Gastrocnemius medialis (tissue), 4 donors: ENCODE data around the gene PSAT1.

Source experiments
- CTCF ChIP-seq, 5 experiments: fragments of 450-650 bp in 3 of 5; fragments of 200-600 bp in 2 of 5; sonication (generic) in 2 of 5; IDR thresholded peaks in 4 of 5; conservative IDR thresholded peaks in 1 of 5; 1 replicate in 4 of 5; 2 replicates in 1 of 5; pipeline ENCODE4 v1.5.1; 2016 to 2019; ENCODE audit warnings: antibody characterized with exemption in 5 of 5, mild to moderate bottlenecking in 3 of 5, moderate library complexity in 3 of 5
- POLR2A ChIP-seq, 2 donors: fragments of 450-650 bp; IDR thresholded peaks; one replicate each; pipeline ENCODE4 v1.6.1; 2017; ENCODE audit warnings: antibody characterized with exemption in 2 of 2, mild to moderate bottlenecking in 2 of 2, moderate library complexity in 2 of 2

GRCh38 chr9:78294290-78295176 is 2.4 kb upstream of the PSAT1 start:
- TF ChIP-seq CTCF (IDR thresholded peaks at IDR 0.05 in 4 of 5, conservative IDR thresholded peaks at IDR 0.05 in 1 of 5) (no peak), POLR2A (IDR thresholded peaks at IDR 0.05) (no peak)
